ENCODE results near the gene FAM25C.
"Not testable (repeated sequence)": the region's sequence is repeated elsewhere in the genome, so short reads cannot be mapped to it uniquely, and the experiment has no call there.

The FAM25C gene

DNA sequence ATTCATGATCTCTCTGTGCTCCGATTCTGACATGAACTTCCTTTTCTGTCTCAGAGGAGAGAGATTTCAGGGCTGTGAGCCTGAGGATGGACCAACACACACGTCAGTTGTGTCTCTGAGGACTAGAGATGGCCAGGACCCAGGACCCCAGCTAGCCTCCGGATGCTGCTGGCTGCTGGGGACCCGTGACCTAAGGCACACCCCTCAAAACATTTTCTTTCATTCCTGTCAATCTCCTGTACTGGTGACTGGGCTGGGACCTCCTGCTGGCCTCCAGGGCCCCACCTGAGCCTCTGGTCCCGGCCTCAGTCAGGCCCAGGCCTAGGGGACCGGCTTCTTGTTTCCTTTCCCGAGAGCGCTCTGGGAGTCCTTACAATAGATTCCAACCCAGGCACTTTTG, 42.4 kb downstream of the FAM25C start:
- DNase-seq, result not testable (repeated sequence)

DNA sequence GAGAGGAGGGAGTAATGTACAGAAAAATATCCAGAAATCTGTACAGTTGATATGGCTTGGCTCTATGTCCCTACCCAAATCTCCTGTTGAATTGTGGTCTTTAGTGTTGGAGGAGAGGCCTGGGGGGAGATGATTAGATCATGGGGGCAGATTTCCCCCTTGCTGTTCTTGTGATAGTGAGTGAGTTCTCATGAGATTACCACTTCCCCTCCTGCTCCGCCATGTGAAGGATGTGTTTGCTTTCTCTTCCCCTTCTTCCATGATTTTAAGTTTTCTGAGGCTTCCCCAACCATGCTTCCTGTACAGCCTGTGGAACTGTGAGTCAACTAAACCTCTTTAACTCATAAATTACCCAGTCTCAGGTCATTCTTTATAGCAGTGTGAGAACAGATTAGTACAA, 52.2 kb downstream of the FAM25C start:
- not testable (repeated sequence) for DNase-seq

All from C1 segment of cervical spinal cord (tissue), 14 donors.